Thyroid gland (tissue), 4 donors: ENCODE data around the gene SUSD3.

Source experiments
- POLR2A ChIP-seq, 2 donors: fragments of 450-650 bp; IDR thresholded peaks; one replicate each; pipeline ENCODE4 v1.6.1; 2017; ENCODE audit warnings: antibody characterized with exemption in 2 of 2, mild to moderate bottlenecking in 2 of 2, moderate library complexity in 1 of 2
- TF ChIP-seq, protein P1 (sequence below), 6 experiments: fragments of 200-600 bp in 3 of 6; fragments of 450-650 bp in 3 of 6; sonication (generic) in 3 of 6; IDR thresholded peaks; one replicate each; pipeline ENCODE4 v1.5.1; 2016 to 2019; ENCODE audit warnings: antibody characterized with exemption in 6 of 6, mild to moderate bottlenecking in 2 of 6, inconsistent platforms in 1 of 6, moderate library complexity in 1 of 6

GRCh38 chr9:93115486-93116071 is 57.1 kb downstream of the SUSD3 start:
- TF ChIP-seq, protein P1, sequence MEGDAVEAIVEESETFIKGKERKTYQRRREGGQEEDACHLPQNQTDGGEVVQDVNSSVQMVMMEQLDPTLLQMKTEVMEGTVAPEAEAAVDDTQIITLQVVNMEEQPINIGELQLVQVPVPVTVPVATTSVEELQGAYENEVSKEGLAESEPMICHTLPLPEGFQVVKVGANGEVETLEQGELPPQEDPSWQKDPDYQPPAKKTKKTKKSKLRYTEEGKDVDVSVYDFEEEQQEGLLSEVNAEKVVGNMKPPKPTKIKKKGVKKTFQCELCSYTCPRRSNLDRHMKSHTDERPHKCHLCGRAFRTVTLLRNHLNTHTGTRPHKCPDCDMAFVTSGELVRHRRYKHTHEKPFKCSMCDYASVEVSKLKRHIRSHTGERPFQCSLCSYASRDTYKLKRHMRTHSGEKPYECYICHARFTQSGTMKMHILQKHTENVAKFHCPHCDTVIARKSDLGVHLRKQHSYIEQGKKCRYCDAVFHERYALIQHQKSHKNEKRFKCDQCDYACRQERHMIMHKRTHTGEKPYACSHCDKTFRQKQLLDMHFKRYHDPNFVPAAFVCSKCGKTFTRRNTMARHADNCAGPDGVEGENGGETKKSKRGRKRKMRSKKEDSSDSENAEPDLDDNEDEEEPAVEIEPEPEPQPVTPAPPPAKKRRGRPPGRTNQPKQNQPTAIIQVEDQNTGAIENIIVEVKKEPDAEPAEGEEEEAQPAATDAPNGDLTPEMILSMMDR (IDR thresholded peaks at IDR 0.05), result no peak
- no peak for TF ChIP-seq POLR2A (IDR thresholded peaks at IDR 0.05)
